Panc1 (cell line): Measurements from ENCODE around the gene SUPT3H.

Experiments used
- POLR2AphosphoS5 ChIP-seq: IDR thresholded peaks from 2 replicates; pipeline ENCODE4 v1.6.1; 2012; ENCODE audit warnings: mild to moderate bottlenecking, low read depth, low read length, moderate library complexity
- TF ChIP-seq, protein P1 (sequence below): fragments of 450-650 bp; IDR thresholded peaks from 2 replicates; pipeline ENCODE4 v1.5.1; 2017; ENCODE audit warnings: mild to moderate bottlenecking

DNA sequence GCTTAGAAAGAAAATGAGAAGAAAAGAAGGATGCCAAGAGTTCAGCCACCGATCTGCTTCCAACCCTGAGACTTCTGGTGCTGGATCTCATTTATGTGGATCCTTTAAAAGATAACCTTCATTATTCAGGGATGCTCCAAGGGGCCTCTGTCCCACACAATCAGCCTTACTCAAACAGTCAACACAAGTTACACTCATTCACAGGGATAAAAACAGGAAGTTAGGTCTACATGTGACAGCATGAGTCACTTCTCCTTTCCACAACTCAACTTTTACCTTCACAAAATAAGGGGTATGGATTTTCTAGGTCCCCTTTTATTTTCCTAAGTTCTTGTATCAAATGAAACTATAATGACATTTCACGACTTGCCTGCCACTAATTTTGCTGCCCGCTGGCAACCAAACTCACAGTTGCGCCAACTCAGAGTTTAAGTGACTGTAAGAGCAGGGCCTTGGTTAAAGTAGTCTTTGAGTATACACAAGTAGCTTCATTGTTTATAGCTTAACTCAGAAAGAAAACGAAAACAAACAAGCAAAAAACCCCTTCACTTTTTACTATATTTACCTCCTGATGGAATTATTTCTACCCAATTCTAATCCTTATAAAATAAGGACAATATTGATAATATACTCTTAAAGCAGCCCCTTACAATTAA is 328.4 kb downstream of the SUPT3H start:
- TF ChIP-seq, protein P1, sequence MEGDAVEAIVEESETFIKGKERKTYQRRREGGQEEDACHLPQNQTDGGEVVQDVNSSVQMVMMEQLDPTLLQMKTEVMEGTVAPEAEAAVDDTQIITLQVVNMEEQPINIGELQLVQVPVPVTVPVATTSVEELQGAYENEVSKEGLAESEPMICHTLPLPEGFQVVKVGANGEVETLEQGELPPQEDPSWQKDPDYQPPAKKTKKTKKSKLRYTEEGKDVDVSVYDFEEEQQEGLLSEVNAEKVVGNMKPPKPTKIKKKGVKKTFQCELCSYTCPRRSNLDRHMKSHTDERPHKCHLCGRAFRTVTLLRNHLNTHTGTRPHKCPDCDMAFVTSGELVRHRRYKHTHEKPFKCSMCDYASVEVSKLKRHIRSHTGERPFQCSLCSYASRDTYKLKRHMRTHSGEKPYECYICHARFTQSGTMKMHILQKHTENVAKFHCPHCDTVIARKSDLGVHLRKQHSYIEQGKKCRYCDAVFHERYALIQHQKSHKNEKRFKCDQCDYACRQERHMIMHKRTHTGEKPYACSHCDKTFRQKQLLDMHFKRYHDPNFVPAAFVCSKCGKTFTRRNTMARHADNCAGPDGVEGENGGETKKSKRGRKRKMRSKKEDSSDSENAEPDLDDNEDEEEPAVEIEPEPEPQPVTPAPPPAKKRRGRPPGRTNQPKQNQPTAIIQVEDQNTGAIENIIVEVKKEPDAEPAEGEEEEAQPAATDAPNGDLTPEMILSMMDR, result no peak
- no peak for TF ChIP-seq POLR2AphosphoS5
